ENCODE measurements around the gene MORN2.

The MORN2 gene

DNA sequence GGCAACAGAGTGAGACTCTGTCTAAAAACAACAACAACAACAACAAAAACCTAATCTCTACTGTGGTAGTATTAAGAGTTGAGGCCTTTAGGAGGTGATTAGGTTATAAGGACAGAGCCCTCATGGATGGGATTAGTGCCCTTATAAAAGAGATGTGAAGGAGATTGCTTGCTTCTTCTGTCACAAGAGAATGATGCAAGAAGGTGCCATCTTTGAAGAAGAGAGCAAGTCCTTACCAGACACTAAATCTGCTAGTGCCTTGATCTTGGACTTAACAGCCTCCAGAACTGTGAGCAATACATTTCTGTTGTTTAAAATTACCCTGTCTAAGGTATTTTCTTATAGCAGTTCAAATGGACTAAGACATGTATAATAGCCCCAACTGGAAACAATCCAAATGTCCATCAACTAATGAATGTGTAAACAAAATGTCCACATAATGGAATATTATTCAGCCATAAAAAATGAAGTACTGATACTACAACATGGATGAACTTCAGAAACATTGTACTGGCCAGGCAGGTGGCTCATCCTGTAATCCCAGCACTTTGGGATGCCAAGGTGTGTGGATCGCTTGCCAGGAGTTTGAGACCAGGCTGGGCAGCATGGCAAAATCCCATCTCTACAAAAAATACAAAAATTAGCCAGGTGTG is 12.3 kb downstream of the MORN2 start:
- no peak for DNase-seq (ENCODE audit: low read depth, low spot score)
- H3K4me3 ChIP-seq (ENCODE audit: low read depth, low read length): no peak overlapping the region
- TF ChIP-seq, protein P1, sequence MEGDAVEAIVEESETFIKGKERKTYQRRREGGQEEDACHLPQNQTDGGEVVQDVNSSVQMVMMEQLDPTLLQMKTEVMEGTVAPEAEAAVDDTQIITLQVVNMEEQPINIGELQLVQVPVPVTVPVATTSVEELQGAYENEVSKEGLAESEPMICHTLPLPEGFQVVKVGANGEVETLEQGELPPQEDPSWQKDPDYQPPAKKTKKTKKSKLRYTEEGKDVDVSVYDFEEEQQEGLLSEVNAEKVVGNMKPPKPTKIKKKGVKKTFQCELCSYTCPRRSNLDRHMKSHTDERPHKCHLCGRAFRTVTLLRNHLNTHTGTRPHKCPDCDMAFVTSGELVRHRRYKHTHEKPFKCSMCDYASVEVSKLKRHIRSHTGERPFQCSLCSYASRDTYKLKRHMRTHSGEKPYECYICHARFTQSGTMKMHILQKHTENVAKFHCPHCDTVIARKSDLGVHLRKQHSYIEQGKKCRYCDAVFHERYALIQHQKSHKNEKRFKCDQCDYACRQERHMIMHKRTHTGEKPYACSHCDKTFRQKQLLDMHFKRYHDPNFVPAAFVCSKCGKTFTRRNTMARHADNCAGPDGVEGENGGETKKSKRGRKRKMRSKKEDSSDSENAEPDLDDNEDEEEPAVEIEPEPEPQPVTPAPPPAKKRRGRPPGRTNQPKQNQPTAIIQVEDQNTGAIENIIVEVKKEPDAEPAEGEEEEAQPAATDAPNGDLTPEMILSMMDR (IDR thresholded peaks at IDR 0.05; ENCODE audit: low read depth, low read length): no peak
- in situ Hi-C loops (cut with HindIII; ENCODE audit: low sequenced_read_pairs): no loop called here

DNA sequence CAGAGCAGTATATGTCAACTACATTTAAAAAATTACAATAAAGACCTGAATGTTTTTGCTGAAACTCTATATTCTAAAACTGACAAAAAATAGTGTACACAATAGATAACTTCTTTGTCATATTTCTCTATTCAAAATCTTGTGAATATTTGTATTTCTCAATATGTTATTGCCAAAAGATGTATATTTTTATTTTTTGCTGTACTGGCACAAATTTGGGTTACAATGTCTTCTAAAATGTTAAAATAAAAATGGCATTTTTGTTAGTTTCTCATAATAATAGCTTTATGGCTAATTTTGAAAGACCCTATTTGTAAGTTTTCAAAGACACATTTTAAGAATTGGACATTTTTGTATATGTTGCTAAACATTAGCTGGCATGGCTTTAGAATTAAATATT is 13.3 kb downstream of the MORN2 start:
- TF ChIP-seq, protein P1 (IDR thresholded peaks at IDR 0.05; ENCODE audit: low read depth, low read length): no peak
- in situ Hi-C loops (cut with HindIII; ENCODE audit: low sequenced_read_pairs): no loop called here
- DNase-seq (ENCODE audit: low read depth, low spot score): no peak
- no peak overlapping the region for H3K4me3 ChIP-seq (ENCODE audit: low read depth, low read length)

DNA sequence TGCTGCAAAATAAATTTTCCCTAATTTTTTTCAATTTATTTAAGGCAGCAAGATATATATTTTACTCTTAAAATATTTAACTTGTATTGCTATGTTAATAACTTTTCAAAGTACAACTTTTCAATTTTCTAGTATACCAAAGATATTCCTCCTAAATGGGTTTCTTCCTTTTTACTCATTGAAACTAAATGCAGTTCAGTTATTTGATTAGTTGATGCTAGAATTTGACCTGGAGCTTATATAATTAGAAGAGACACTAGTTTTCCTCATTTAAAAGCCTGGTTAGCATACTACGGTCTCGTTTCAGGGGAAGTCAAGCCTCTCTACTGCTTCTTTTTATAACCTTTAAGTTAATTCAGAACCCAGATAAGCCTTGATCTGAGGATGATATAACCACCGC is 13.8 kb downstream of the MORN2 start, which contains the start of gene ARHGEF33:
Gene ARHGEF33 (plus strand): TSS at position 301 of the 400 bp plus-strand sequence. CDS start 29,573 bp downstream, outside the sequence.
- DNase-seq (ENCODE audit: low read depth, low spot score): no peak
- in situ Hi-C loops (cut with HindIII; ENCODE audit: low sequenced_read_pairs): no loop called here
- no peak within 1 kb of the TSS for H3K4me3 ChIP-seq (ENCODE audit: low read depth, low read length)
- TF ChIP-seq, protein P1 (IDR thresholded peaks at IDR 0.05; ENCODE audit: low read depth, low read length): no peak

DNA sequence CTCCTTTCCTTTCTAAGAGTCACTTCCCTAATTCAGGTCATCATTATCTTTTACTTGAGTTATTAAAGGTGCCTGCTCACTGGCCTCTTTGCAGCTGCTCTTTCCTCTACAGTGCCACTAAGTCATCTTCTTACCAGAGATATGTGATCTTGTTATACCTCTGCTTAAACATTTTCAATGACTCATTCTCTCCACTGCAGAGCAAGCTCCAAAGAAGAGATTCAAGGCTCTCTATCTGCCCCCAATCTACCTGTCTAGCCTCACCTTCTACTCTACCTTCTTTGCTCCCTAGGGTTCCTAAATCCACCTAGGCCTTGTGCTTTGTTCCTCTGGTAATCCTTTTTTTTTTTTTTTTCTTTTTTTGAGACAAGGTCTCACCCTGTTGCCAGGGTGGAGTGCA is 17.0 kb downstream of the MORN2 start:
- in situ Hi-C loops (cut with HindIII; ENCODE audit: low sequenced_read_pairs): no loop called here
- DNase-seq (ENCODE audit: low read depth, low spot score): no peak
- TF ChIP-seq, protein P1 (IDR thresholded peaks at IDR 0.05; ENCODE audit: low read depth, low read length): no peak
- H3K4me3 ChIP-seq (ENCODE audit: low read depth, low read length): no peak overlapping the region

DNA sequence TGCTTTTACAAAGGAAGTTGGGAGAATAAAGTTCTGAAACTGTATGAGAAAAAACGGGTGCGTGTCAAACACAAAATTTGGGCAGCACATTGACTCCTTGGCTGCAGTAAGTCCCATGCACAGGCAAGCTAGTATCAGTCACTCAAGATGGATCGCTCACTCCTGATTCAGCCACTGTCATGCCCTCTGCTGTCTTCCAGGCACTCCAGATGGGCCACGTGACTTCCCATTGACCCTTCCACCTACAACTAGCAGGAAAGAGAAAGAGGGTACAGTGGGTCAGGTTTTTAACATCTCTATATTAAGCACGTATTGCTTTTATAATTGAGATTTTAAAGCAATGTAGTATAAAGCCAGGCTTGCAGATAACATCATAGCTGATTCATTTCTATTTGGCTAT is 22.5 kb downstream of the MORN2 start:
- TF ChIP-seq, protein P1 (IDR thresholded peaks at IDR 0.05; ENCODE audit: low read depth, low read length): no peak
- DNase-seq (ENCODE audit: low read depth, low spot score): no peak
- no peak overlapping the region for H3K4me3 ChIP-seq (ENCODE audit: low read depth, low read length)
- in situ Hi-C loops (cut with HindIII; ENCODE audit: low sequenced_read_pairs): no loop called here

DNA sequence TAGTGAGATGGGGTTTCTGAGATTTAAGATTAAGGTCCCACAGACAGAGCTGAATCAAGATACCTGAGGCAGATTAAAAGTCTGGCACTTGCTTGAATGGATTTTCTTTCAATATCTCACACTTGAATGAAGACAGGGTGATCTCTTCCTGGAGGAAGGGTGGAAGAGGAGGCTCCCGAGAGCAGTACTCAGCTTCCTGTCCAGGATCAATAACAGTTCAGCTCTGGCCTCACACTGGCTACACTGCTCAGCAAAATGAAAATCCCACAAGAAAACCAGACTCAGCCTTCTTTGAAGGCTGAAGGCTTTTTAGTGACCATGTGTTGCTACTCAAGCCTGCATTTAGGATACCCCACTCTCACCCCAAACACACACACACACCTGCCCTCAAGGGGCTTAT is 24.9 kb downstream of the MORN2 start:
- in situ Hi-C loops (cut with HindIII; ENCODE audit: low sequenced_read_pairs): no loop called here
- no peak for DNase-seq (ENCODE audit: low read depth, low spot score)
- H3K4me3 ChIP-seq (ENCODE audit: low read depth, low read length): no peak overlapping the region
- TF ChIP-seq, protein P1 (IDR thresholded peaks at IDR 0.05; ENCODE audit: low read depth, low read length): no peak

All from astrocyte of the spinal cord (primary cell).